B cell (primary cell): ENCODE measurements around the gene ADCY2. TPM values are rescaled to one million over a fixed set of nuclear protein-coding genes. Genes with fewer than 3 reads are reported as not detected.

Source experiments
- ATAC-seq: fragments of 200-7000 bp; cut with Tn5 transposase; one replicate; pipeline ENCODE4 v1.10.0; 2021; ENCODE audit warnings: low read depth, mild to moderate bottlenecking, moderate number of reproducible peaks, moderate library complexity
- CTCF ChIA-PET: fragments of 350-600 bp; sonication (Branson Sonifier 250); formaldehyde crosslinking; loops from one replicate; lab custom pipeline; 2021; ENCODE audit warnings: antibody characterized with exemption, inconsistent platforms; lab: Charles Lee
- POLR2A ChIA-PET: fragments of 350-600 bp; sonication (Branson Sonifier 250); formaldehyde crosslinking; loops from one replicate; lab custom pipeline; 2021; ENCODE audit warnings: antibody characterized with exemption; lab: Charles Lee
- DNase-seq: peaks from one replicate; pipeline ENCODE4 v3.0.0; 2013
- H2AFZ ChIP-seq: 2 replicates; pipeline ENCODE4 v1.6.1; 2012; ENCODE audit warnings: mild to moderate bottlenecking, low read depth, low read length; ENCODE audit not compliant: insufficient read depth, poor library complexity, severe bottlenecking
- H3K27ac ChIP-seq, 2 donors: 1 replicate in 1 of 2; 2 replicates in 1 of 2; pipeline ENCODE4 v1.5.1; 2012 to 2013; ENCODE audit warnings: low read length in 2 of 2, mild to moderate bottlenecking in 2 of 2, moderate library complexity in 1 of 2
- H3K27me3 ChIP-seq, 4 experiments: fragments of 200-600 bp in 1 of 4; sonication (generic) in 1 of 4; replicated peaks in 1 of 4; 1 replicate in 2 of 4; 2 replicates in 2 of 4; pipeline versions ENCODE4 v1.6.1 to v1.7.0; 2013 to 2016; ENCODE audit warnings: low read length in 3 of 4, mild to moderate bottlenecking in 2 of 4, mixed read lengths in 1 of 4, moderate library complexity in 1 of 4; ENCODE audit not compliant: insufficient read depth in 4 of 4, control insufficient read depth in 3 of 4; ENCODE audit errors: control extremely low read depth in 1 of 4
- H3K36me3 ChIP-seq, 2 experiments: replicated peaks in 1 of 2; 1 replicate in 1 of 2; 2 replicates in 1 of 2; pipeline versions ENCODE4 v1.6.1 to v1.7.1; 2013; ENCODE audit warnings: low read length in 1 of 2; ENCODE audit not compliant: insufficient read depth in 2 of 2, control insufficient read depth in 1 of 2; ENCODE audit errors: control extremely low read depth in 1 of 2, extremely low read depth in 1 of 2
- H3K4me1 ChIP-seq, 2 donors: fragments of 200-600 bp in 1 of 2; sonication (generic) in 1 of 2; 1 replicate in 1 of 2; 2 replicates in 1 of 2; pipeline versions ENCODE4 v1.5.1 to v1.6.1; 2013 to 2017; ENCODE audit warnings: low read length in 2 of 2; ENCODE audit not compliant: control insufficient read depth in 2 of 2, insufficient read depth in 2 of 2
- H3K4me2 ChIP-seq: replicated peaks from 2 replicates; pipeline ENCODE3; 2012; ENCODE audit warnings: mild to moderate bottlenecking, low read depth, low read length; ENCODE audit not compliant: poor library complexity, severe bottlenecking
- H3K4me3 ChIP-seq, 5 experiments: fragments of 200-600 bp in 1 of 5; sonication (generic) in 1 of 5; 1 replicate in 3 of 5; 2 replicates in 2 of 5; pipeline versions ENCODE4 v1.5.1 to v1.7.0; 2011 to 2016; ENCODE audit warnings: low read length in 4 of 5, mild to moderate bottlenecking in 4 of 5, low read depth in 2 of 5, control low read depth in 1 of 5, moderate library complexity in 1 of 5; ENCODE audit not compliant: insufficient read depth in 1 of 5; ENCODE audit errors: control extremely low read depth in 1 of 5, extremely low read depth in 1 of 5
- H3K79me2 ChIP-seq: fragments of 200-600 bp; sonication (generic); one replicate; pipeline ENCODE4 v1.6.0; 2016; ENCODE audit warnings: low read length; ENCODE audit not compliant: control insufficient read depth, insufficient read depth
- H3K9ac ChIP-seq: fragments of 200-600 bp; sonication (generic); 2 replicates; pipeline ENCODE4 v1.6.1; 2017; ENCODE audit warnings: mild to moderate bottlenecking, low read length, moderate library complexity
- H3K9me3 ChIP-seq, 3 donors: one replicate each; pipeline versions ENCODE4 v1.6.1 to v1.7.1; 2013; ENCODE audit warnings: low read length in 2 of 3; ENCODE audit not compliant: control insufficient read depth in 2 of 3, insufficient read depth in 1 of 3; ENCODE audit errors: control extremely low read depth in 1 of 3
- H4K20me1 ChIP-seq: 2 replicates; pipeline ENCODE4 v1.6.0; 2012; ENCODE audit warnings: mild to moderate bottlenecking, low read length; ENCODE audit not compliant: insufficient read depth, control insufficient read depth, poor library complexity, severe bottlenecking
- H3K27ac Mint-ChIP-seq: one replicate; pipeline ENCODE4 v1.8.0; 2021; ENCODE audit warnings: mixed read lengths
- H3K27me3 Mint-ChIP-seq: one replicate; pipeline ENCODE4 v1.8.0; 2021; ENCODE audit warnings: mixed read lengths
- H3K4me1 Mint-ChIP-seq: one replicate; pipeline ENCODE4 v1.8.0; 2021; ENCODE audit warnings: mixed read lengths
- H3K4me3 Mint-ChIP-seq: one replicate; pipeline ENCODE4 v1.8.0; 2021; ENCODE audit warnings: mixed read lengths
- H3K9me3 Mint-ChIP-seq: one replicate; pipeline ENCODE4 v1.8.0; 2022; ENCODE audit warnings: mixed read lengths; ENCODE audit not compliant: insufficient read depth
- EZH2 ChIP-seq: IDR thresholded peaks from 2 replicates; pipeline ENCODE4 v1.6.1; 2012; ENCODE audit warnings: borderline replicate concordance, low read depth, mild to moderate bottlenecking, moderate library complexity, low read length; ENCODE audit not compliant: insufficient read depth, poor library complexity, severe bottlenecking
- WGBS: methylation state at CpG from one replicate; pipeline ENCODE4 v1.1.5; 2013; ENCODE audit warnings: missing lambda C conversion rate; ENCODE audit not compliant: insufficient coverage; 5-methylcytosine and 5-hydroxymethylcytosine counted together
- intact Hi-C: fragments of 100-400 bp; cut with micrococcal nuclease; formaldehyde crosslinking; loops from one replicate; pipeline ENCODE4 v1.10.0; 2022
- polyA plus RNA-seq: library from polyadenylated mRNA; depleted of rRNA; stranded (reverse); fragments of >200 nt; gene quantifications from 2 replicates; pipeline ENCODE4 v1.2.3, GENCODE V29; 2012
- total RNA-seq, 2 donors: library from RNA; stranded (reverse); fragments of 120-200 nt in 1 of 2; gene quantifications; 1 replicate in 1 of 2; 2 replicates in 1 of 2; pipeline versions ENCODE4 v1.2.3 to v1.2.4, GENCODE V29; 2013 to 2022
- TF ChIP-seq, protein P1 (sequence below): fragments of 200-600 bp; IDR thresholded peaks from one replicate; pipeline ENCODE4 v1.8.0; 2022; ENCODE audit warnings: antibody characterized with exemption, mild to moderate bottlenecking

ADCY2 gene
- total and polyA plus RNA-seq, 2 donors (not counting 1 experiment from before 2014, with no cell fraction given): not detected

DNA sequence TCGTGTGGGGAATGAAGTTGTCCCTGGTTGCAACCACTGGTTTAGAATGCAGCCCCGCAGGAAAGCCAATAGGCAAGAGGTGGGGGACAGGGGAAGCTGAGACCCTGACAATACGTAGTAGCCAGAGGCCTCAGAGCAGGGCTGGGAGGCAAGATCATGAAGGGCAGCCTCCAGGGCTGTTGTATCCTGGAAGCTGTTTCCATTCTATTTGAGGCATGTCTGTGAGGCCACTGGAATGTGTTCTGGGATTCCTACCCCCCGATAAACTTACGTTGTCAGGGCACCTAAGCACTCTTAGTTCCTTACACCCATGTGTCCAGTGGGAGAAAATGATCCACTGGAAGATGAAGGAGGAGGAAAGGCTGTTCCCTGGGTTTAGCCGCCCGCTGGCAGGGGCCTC lies 277.7 kb downstream of the ADCY2 start:
- H2AFZ ChIP-seq: no peak overlapping the region
- ATAC-seq (no peak), DNase-seq (no peak)
- intact Hi-C loops: no loop called here
- H3K27me3 ChIP-seq: no peaks in the 10 kb centered on the region
- Mint-ChIP-seq H3K4me3 (no peak overlapping the region), H3K9me3 (no peaks in the 10 kb centered on the region), H3K27ac (no peak overlapping the region), H3K4me1 (no peaks in the 10 kb centered on the region), H3K27me3 (no peaks in the 10 kb centered on the region)
- 95% methylated on average over 5 of the region's 7 CpGs for WGBS
- H4K20me1 ChIP-seq: no peaks in the 10 kb centered on the region
- no peak overlapping the region for H3K27ac ChIP-seq
- H3K4me3 ChIP-seq: no peak overlapping the region
- H3K79me2 ChIP-seq: no peaks in the 10 kb centered on the region
- no peak for TF ChIP-seq EZH2
- TF ChIP-seq, protein P1, sequence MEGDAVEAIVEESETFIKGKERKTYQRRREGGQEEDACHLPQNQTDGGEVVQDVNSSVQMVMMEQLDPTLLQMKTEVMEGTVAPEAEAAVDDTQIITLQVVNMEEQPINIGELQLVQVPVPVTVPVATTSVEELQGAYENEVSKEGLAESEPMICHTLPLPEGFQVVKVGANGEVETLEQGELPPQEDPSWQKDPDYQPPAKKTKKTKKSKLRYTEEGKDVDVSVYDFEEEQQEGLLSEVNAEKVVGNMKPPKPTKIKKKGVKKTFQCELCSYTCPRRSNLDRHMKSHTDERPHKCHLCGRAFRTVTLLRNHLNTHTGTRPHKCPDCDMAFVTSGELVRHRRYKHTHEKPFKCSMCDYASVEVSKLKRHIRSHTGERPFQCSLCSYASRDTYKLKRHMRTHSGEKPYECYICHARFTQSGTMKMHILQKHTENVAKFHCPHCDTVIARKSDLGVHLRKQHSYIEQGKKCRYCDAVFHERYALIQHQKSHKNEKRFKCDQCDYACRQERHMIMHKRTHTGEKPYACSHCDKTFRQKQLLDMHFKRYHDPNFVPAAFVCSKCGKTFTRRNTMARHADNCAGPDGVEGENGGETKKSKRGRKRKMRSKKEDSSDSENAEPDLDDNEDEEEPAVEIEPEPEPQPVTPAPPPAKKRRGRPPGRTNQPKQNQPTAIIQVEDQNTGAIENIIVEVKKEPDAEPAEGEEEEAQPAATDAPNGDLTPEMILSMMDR: no peak
- H3K9ac ChIP-seq: no peak overlapping the region
- ChIA-PET CTCF (no interaction called here), POLR2A (no interaction called here)
- H3K36me3 ChIP-seq: no peaks in the 10 kb centered on the region
- H3K4me1 ChIP-seq: no peaks in the 10 kb centered on the region
- no peak overlapping the region for H3K4me2 ChIP-seq
- peaks cover 0 to 12% (median 0%) of the 10 kb centered on the region in 3 donors for H3K9me3 ChIP-seq

DNA sequence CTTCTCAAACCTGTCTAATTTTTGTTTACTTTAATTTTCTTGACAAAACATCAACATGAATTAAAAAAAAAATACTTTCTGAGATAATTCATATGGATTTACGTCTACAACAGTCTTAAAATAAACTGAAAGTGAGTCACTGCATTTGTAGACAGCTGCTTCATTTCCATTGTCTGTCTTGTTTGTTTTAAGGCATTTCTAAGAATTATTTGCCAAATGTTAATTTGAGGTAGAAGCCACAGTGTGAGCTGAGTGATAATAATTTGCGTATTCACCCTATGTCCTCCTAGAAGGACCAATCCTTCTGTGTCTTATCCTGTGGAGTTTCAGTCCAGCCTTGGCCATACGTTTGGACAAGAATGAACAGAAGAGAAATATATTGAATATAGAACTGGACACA lies 280.5 kb downstream of the ADCY2 start:
- Histone ChIP-seq H2AFZ (no peak overlapping the region), H3K79me2 (no peaks in the 10 kb centered on the region), H3K36me3 (no peaks in the 10 kb centered on the region), H3K4me1 (no peaks in the 10 kb centered on the region), H3K27ac (no peak overlapping the region), H3K4me2 (no peak overlapping the region), H3K27me3 (no peaks in the 10 kb centered on the region), H3K9ac (no peak overlapping the region), H4K20me1 (no peaks in the 10 kb centered on the region), H3K4me3 (no peak overlapping the region), H3K9me3 (peaks cover 0 to 12% (median 0%) of the 10 kb centered on the region in 3 donors)
- intact Hi-C loops: no loop called here
- CTCF ChIA-PET: no interaction called here
- Mint-ChIP-seq H3K4me1 (no peaks in the 10 kb centered on the region), H3K27ac (no peak overlapping the region), H3K9me3 (no peaks in the 10 kb centered on the region), H3K27me3 (no peaks in the 10 kb centered on the region), H3K4me3 (no peak overlapping the region)
- TF ChIP-seq EZH2: no peak
- TF ChIP-seq, protein P1: no peak
- ATAC-seq (no peak), DNase-seq (no peak)
- no CpG with 5 or more reads among the region's 3 CpGs for WGBS
- POLR2A ChIA-PET: no interaction called here
